GM21447 (cell line): ENCODE measurements around the gene ACTMAP.
"Not testable (repeated sequence)": the region's sequence is repeated elsewhere in the genome, so short reads cannot be mapped to it uniquely, and the experiment has no call there.

ENCODE experiments used
- ATAC-seq: cut with Tn5 transposase; IDR thresholded peaks from one replicate; pipeline ENCODE4 v1.9.1; 2021; ENCODE audit not compliant: unreplicated experiment

The ACTMAP gene

GRCh38 chr19:40745402-40745780 is 4.9 kb downstream of the ACTMAP start:
- ATAC-seq: no peak

GRCh38 chr19:40744554-40745401 is 5.5 kb downstream of the ACTMAP start:
- ATAC-seq: no peak

GRCh38 chr19:40743926-40744325 is 6.4 kb downstream of the ACTMAP start:
- ATAC-seq: no peak

- ATAC-seq: no peak
These were observed 7.4 kb downstream of the ACTMAP start for GRCh38 chr19:40742886-40743285.

GRCh38 chr19:40742477-40742876 is 7.8 kb downstream of the ACTMAP start:
- no peak for ATAC-seq

- no peak for ATAC-seq
These were observed 8.5 kb downstream of the ACTMAP start for GRCh38 chr19:40741527-40742390.

GRCh38 chr19:40740747-40741146 is 9.5 kb downstream of the ACTMAP start:
- no peak for ATAC-seq

- no peak for ATAC-seq
These were observed 10.2 kb downstream of the ACTMAP start for GRCh38 chr19:40739871-40740703.

GRCh38 chr19:40739030-40739839 is 11.0 kb downstream of the ACTMAP start:
- ATAC-seq: no peak

- no peak for ATAC-seq
These were observed 13.1 kb downstream of the ACTMAP start for GRCh38 chr19:40737102-40737644.

- ATAC-seq: no peak
These were observed 13.6 kb downstream of the ACTMAP start for GRCh38 chr19:40736661-40737060.

- no peak for ATAC-seq
These were observed 15.1 kb downstream of the ACTMAP start for GRCh38 chr19:40735013-40735771.

GRCh38 chr19:40733149-40733548 is 17.1 kb downstream of the ACTMAP start:
- no peak for ATAC-seq

GRCh38 chr19:40732304-40732703 is 18.0 kb downstream of the ACTMAP start:
- ATAC-seq: not testable (repeated sequence)

- not testable (repeated sequence) for ATAC-seq
These were observed 20.2 kb downstream of the ACTMAP start for GRCh38 chr19:40730065-40730464.

GRCh38 chr19:40726279-40726678 is 24.0 kb downstream of the ACTMAP start:
- no peak for ATAC-seq

- ATAC-seq: no peak
These were observed 25.4 kb downstream of the ACTMAP start for GRCh38 chr19:40724855-40725254.

- ATAC-seq: no peak
These were observed 26.0 kb downstream of the ACTMAP start for GRCh38 chr19:40724315-40724714.

- no peak for ATAC-seq
These were observed 26.5 kb downstream of the ACTMAP start for GRCh38 chr19:40723661-40724254.
